ENCODE results near the gene OR56A1.
"Not testable (repeated sequence)": the region's sequence is repeated elsewhere in the genome, so short reads cannot be mapped to it uniquely, and the experiment has no call there.

OR56A1 gene

GRCh38 chr11:6030708-6031405 lies at the start of gene OR56A1:
OR56A1 (minus strand) TSS chr11:6030758; CDS start chr11:6027692, 3,066 bp downstream.
- DNase-seq, result no peak

GRCh38 chr11:6079463-6079862 lies 48.9 kb upstream of the OR56A1 start:
- no peak for DNase-seq

GRCh38 chr11:6077723-6078122 lies 47.2 kb upstream of the OR56A1 start:
- DNase-seq, result no peak

GRCh38 chr11:6076443-6076842 lies 45.9 kb upstream of the OR56A1 start:
- not testable (repeated sequence) for DNase-seq

DNA sequence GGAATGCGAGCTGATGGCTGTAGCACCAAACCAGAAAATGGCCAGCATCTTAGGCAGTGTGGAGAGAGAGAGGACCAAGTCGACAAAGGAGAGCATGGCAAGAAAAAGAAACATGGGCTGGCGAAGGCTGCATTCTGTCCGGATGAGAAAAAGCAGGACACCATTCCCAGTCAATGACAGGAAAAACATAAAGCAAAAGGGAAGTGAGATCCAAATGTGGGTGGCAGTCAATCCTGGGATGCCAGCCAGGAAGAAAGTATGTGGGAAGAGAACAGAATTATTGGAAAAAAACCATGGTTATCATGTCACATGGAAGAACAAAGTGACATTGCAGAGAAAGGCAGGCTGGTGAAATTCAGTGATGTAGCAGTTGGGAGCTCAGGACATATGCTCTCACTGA lies 36.9 kb upstream of the OR56A1 start:
- no peak for DNase-seq

GRCh38 chr11:6062691-6063358 lies 32.3 kb upstream of the OR56A1 start:
- DNase-seq, result no peak

DNA sequence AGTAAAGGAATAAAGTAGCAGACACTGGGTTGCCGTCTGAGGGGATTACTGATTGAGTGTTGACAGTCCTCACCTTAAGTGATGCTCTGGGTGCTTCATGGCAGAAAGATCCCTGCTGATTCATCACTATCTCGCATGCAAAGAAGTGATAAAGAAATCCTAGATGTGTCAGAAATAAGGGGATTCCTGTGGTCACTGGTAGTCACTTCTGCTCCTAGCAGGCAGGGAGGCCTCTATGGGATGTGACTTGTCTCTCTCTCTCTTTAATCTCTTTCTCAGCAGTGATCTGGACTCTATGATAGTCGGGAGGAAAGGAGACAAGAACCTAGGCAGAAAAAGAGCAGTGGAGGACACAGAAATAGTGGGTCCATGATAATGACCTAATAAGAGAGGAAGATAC lies 30.9 kb upstream of the OR56A1 start:
- no peak for DNase-seq

- DNase-seq, result no peak
Measured at GRCh38 chr11:6057452-6057851, 26.9 kb upstream of the OR56A1 start.

DNA sequence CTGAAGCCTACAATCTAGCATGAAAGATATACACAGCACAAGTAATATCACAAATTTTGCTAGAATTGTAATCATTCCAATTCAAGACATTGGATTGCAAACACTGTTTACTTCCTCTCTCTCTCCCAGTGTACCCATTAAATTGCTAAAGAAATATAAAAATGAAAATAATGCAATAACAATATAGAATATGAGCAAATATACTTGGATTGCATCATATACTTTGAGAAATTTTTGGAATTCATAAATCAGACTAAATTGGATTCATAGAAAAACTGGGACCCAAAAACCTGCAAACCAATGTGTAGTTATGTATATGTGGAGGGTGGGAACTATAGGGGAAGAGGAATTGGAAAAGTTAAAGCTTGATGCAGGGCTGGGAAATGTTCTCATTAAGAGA lies 25.0 kb upstream of the OR56A1 start:
- DNase-seq, result no peak

DNA sequence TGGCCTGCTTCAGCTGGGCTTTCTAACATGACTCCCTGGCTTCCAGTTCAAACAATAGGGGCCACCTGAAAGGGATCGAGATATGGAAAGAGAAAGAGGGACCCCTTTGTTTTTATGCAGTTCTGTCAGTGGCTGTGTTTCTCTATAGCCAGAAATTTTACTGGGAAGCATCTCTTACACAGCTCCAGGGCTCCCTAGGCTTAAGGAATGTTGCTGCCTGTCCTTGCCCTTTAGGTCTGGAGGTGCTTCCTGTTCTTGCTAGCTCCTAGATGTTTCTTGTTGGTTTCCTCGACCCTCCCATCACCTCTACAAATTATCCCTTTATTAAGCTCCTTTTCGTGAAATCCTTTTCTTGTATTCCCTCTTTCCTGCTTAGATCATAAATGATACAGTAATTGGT lies 21.8 kb upstream of the OR56A1 start:
- no peak for DNase-seq

GRCh38 chr11:6040874-6041273 lies 10.3 kb upstream of the OR56A1 start:
- no peak for DNase-seq

DNA sequence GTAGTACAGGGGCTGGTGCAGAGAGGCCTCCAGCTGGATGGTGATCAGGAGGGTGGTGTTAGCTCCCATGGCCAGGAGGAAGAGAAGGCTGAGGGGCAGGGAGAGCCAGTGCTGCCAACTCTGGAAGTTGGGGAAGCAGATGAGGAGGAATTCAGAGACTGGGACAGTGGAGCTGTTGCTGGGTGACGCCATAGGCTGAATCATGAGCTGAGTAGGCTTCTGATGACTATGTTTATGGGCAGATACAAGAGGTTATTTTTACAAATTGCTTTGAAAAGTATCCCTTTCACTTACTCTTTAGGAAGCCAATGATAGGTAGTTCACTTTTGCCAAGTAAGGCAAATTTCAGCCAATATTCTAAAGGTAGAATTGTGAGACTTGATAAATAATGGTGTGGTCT lies 3.1 kb downstream of the OR56A1 start:
- DNase-seq, result no peak

DNA sequence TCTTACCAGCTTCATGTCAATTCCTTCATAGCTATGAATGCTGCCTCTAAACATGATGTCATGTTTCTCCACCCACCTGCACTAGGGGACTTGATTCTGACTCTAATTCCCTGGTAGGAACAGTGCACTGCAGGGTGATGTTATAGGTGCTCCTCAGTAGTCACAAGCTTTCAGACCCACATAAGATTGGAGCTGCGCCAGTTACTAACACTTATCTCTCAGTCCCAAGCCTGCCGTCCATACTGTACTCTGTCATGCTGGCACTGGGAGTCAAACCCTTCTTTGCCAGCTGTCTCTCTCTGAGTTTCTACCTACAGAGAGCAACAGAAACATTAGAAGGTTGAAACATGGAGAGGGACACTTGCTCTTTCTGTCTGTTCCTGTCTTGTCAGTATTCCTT lies 5.5 kb downstream of the OR56A1 start:
- no peak for DNase-seq

DNA sequence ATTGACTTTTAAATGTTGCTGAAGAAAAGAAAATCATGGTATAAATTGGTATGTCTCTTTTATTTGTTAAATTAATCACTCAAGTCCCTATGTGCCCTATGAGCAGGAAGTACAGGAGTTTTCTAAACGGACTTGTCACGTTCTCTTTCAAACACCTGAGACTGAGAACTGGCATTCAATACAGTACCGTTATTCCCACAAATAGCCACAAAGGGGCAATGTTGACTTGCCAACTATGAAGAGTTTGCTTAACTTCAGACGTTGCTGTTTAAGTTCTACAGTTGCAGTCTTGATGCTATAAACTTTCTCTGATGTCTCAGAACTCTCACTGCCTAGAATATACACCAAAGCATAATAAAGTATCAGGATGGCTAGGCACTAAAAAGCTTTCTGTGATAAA lies 7.6 kb downstream of the OR56A1 start:
- peak; percentile 32 for DNase-seq

DNA sequence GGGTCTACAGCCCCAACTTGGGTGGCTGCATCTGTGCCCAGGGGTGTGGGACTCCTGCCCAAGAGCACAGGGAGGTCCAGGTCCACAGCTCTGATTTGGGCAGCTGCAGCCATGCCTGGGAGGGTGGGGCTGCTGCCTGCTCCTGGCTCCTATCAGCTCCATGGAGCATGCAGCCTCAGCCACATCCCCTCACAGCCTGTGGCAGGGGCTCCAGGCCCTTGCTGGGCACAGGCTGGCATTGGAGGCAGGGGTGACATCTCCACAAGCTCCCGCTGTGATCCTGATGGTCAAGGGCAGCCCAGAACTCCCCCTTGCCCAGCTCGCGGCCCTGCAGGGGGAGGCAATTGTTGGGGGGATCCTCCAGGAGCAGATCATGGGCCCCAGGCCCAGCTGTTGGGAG lies 17.5 kb downstream of the OR56A1 start:
- DNase-seq, result no peak

DNA sequence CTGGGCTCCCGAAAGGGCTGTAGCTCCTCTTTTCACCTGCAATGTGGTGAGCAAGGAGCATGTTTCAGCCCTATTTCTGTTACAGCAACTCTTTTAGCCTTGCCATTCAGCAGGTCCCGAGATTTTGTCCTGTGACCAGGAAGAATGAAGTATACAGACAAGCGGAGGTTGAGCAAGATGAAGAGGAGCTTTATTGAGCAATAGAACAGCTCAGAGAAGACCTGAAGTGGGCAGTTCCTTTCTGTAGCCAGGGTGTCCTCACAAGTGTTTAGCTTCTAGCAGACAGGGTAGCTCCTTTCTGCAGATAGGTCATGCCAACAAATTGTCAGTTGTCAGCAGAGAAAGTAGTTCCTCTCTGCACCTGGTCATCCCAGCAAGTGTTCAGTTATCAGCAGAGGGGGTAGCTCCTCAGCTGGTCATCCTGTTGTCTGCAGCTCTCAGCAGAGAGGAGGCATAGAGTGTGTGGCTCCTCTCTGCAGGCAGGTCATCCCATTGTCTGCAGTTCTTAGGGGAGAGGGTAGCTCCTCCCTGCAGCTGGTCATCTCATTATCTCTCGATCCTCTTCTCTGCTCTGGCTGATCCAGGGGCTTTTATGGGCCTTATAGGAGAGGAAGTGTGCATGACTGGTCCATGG lies 18.4 kb downstream of the OR56A1 start:
- no peak for DNase-seq

- DNase-seq, result no peak
Measured at GRCh38 chr11:6006846-6007245, 23.7 kb downstream of the OR56A1 start, which contains the start of gene OR56A4. OR56A4 (minus strand) TSS chr11:6006946; CDS start chr11:6002992, 3,954 bp downstream.

DNA sequence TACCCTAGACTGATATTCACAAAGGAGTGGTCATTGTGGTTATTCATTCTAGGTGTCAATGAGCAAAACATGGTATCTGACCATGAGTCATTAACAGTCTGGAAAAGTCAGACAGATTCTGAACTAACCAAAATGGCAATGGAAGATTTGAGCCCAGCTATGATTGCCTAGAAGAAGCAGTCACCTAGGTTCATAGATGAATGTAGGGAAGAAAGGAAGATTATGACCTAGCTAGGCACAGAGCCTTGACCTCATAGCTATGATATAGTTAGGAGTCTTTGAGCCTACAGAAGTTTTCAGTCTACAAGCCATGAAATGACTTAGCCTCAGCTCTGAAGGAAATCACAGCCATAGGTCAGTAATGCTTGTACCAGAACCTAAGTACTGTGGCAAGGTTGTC lies 24.2 kb downstream of the OR56A1 start:
- no peak for DNase-seq

- DNase-seq, result no peak
Measured at GRCh38 chr11:6002202-6002699, 28.3 kb downstream of the OR56A1 start.

DNA sequence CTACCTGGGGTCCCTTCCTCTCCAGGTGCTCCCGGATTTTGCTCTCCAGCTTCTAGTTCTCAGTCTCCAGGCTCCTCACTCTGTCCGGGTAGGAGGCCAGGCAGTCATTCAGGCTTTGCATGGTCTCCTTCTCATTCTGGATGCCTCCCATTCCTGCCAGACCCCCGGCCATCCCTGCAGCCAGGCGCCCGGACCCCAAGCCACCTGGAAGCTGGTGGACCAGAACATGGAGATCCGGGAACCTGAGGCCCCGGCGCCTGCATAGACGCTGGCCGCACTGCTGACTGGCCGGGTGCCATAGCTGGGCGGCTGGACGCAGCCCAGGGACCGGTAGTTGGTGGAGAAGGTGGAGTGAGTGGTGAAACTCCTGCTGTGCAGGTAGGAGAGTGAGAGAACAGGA lies 35.8 kb downstream of the OR56A1 start:
- DNase-seq, result no peak

DNA sequence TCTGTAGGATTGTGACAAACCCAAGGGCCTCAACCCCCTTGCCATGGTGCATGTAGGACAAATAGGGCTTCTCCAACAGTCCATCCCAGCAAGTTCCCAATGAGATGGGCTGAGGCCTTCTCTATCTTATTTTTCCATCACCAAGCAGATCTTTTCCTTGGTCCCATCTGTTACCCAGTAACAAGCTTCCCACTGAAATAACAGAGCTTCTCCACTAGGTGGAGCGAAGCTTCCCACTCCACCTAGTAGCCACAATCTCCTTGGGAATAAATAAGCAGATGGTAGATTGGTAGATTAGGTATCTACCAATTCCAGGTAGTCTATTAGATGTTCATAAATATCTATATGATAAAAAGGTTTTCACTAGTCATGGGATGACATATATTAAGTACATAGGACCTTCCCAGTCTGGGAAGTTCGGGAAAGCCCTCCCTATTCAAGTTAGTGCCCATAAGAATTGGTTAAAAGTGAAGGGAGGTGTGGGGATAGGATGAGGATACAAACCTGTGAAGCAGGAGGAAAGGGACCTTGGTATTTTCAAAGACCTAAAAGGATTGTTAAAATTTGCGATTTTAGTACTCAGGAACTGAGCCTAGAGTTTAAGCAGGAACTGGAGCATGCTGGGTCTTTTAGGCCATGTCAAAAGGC lies 37.8 kb downstream of the OR56A1 start:
- peak; percentile 3 for DNase-seq

DNA sequence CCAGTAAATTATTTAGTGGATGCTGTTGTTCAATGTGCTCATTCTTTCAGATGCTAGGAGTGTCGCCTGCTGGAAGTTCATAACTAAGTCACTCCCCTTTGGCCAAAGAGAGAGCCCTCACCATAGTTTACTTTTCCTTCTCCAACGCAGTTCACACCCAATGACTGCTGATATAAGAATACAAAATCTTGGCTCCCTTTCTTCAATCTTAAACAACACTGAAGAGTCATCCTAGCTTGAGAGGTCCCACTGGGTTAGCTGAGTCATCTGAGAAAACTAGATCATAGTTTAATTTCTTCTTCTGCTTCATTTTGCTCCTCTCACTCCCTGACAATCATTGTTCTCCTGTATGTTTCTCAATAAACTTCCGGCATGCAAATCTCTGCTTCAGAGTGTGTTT lies 38.4 kb downstream of the OR56A1 start:
- no peak for DNase-seq

DNA sequence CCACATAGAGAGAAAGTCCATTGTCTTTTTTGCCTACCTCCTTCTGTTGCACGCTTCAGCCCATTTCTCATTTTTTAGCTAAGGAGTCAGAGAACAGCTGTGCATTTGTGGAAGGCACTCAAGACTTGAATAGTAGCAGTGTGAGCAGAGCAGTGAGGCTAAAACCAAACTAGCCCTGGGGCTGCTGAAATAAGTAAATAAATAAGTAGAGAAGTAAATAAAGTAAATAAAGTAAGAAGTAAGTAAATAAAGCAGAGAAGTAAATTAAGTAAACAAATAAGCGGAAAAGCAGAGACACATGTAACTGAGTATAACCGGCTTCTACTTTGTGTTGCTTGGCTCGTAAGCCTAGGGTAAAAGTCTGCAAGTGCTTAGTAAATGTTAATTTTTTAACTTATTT lies 41.4 kb downstream of the OR56A1 start:
- DNase-seq, result no peak

- no peak for DNase-seq
Measured at GRCh38 chr11:5986885-5987284, 43.7 kb downstream of the OR56A1 start, which contains the start of gene OR52L1. OR52L1 (minus strand) TSS chr11:5986985; CDS start chr11:5986930, 55 bp downstream.

Measured in activated CD4-positive, alpha-beta T cell treated with anti-CD3 and anti-CD28 coated beads, Interleukin-2, Interleukin-6, amounts not matched to agents 100 ng/mL and 50 ng/mL, durations not matched to agents 16 hours and 8 hours (primary cell).